HG03175 (cell line): ENCODE measurements around the gene ZNF784.
A peak's percentile ranks its signal among the peaks of the same experiment; 100 is the strongest.
"Not testable (repeated sequence)": the region's sequence is repeated elsewhere in the genome, so short reads cannot be mapped to it uniquely, and the experiment has no call there.

Source experiments
- ATAC-seq: cut with Tn5 transposase; IDR thresholded peaks from one replicate; pipeline ENCODE4 v1.9.1; 2021; ENCODE audit warnings: mild to moderate bottlenecking, moderate library complexity; ENCODE audit not compliant: unreplicated experiment

ZNF784 gene

DNA sequence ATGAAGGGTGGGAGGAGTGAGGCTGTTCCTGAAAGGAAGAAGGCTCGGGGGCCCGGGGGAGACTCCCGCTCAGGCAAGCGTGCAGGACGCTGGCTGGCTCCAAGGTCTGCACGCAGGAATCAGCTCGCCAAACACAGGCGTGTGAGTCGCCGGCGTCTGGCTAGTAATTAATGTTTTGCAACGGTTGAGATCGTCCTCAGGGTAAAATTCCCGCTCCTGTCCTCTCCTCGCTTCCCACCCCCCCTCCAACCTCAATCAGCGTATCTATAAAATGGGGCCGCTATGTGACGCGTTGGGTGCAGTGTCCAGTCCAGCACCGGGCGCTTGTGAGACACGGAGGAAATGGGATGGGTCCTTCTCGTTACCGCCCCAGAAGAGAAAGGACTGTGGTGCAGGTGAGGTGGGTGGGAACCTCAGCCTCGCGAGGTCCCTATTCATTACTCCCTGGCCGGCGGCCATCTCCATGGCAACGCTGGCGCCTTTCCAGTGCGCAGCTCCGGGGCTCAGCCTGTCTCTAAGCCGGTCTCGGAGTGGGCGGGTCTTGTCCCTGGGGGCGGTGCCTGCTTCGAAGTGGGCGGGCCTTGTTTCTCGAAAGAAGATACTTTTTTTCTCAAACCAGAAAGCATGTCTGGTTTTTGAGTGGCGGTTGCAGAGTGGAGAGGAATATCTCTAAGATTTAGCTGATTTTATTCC is 37.2 kb downstream of the ZNF784 start:
- peak; percentile 94 for ATAC-seq

DNA sequence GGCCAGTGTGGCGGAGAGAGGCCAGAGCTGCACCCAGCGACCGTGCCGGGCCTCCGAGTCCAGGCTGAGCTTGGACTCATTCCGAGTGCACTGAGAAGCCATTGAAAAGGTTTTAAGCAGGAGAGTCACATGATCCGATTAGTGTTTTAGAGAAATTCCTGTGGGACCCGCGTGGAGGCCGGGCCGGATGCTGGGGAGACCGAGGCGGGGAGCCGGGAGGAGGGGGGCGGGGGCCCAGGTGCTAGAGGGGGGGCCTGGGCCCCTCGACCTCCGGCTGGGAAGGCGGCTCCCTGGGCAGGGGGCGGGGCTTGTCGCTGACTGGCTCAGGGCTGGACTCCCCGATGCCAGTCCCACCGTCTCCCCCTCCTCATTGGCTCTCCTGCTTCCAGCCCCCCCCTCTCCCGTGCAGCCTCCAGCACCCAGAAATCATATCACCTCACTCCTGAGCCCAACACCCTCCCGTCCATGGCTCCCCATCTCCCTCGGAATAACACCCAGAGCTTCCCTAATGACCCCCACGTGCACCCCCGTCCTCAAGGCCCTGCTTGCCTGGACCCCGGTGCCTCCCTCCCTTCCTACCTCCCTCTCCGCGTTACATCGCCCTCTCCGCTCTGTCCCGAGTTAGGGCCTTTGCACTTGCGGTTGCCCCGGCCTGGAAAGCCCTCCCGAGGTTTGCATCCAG is 38.6 kb downstream of the ZNF784 start:
- no peak for ATAC-seq

DNA sequence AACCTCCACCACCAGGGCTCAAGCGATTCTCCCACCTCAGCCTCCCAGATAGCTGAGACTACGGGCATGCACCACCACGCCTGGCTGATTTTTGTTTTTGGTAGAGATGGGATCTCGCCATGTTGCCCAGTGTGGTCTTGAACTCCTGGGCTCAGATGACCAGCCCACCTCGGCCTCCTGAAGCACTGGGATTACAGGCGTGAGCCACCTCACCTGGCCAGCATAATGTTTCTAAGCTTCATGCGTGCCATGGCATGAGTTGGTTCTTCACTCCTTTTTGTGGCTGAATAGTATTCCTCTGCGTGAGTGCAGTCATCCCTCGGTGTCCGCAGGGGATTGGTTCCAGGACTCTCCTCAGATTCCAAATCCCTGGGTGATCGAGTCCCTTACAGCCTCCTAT is 39.5 kb downstream of the ZNF784 start:
- no peak for ATAC-seq

DNA sequence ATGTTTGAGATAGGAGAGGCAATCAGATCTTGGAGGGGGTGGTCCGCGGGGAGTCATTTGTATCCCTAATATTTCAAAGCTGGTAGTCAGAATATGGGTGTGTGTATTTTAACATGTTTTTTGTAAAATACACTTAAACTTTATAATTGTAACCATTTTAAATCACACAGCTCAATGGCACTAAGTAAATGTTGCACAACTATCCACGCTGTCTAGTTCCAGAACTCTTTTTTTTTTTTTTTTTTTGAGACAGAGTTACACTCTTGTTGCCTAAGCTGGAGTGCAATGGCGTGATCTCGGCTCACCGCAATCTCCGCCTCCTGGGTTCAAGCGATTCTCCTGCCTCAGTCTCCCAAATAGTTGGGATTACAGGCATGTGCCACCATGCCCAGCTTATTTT is 40.5 kb downstream of the ZNF784 start:
- not testable (repeated sequence) for ATAC-seq

DNA sequence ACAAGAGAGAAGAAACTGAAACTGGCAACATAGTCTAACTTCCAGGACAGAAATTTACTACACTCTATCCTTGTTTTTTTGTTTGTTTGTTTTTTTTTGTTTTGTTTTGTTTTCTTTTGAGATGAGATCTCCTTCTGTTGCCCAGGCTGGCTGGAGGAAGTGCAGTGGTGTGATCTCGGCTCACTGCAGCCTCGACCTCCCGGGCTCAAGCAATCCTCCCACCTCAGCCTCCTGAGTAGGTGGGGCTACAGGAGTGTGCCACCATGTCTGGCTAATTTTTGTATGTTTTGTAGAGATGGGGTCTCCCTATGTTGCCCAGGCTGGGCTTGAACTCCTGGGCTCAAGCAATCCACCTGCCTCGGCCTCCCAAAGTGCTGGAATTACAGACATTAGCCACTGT is 42.1 kb downstream of the ZNF784 start:
- not testable (repeated sequence) for ATAC-seq

DNA sequence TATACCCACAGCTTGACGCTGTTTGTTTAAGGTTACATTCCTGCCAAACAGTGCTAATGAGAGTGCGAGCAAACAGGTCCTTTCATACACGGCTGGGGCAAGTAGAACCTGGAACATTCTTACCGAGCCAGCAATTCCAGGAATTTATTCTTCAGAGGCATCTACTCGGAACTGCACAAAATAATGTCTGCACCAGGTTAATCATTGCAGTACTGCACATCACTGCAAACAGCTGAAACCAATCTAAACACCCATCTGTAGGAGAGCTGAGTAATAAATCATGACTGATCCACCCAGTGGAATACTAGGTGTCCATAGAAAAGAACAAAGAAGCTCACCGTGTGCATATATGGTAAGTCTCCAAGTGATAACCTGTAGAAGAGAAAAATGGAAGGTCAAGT is 42.5 kb downstream of the ZNF784 start:
- ATAC-seq = no peak

DNA sequence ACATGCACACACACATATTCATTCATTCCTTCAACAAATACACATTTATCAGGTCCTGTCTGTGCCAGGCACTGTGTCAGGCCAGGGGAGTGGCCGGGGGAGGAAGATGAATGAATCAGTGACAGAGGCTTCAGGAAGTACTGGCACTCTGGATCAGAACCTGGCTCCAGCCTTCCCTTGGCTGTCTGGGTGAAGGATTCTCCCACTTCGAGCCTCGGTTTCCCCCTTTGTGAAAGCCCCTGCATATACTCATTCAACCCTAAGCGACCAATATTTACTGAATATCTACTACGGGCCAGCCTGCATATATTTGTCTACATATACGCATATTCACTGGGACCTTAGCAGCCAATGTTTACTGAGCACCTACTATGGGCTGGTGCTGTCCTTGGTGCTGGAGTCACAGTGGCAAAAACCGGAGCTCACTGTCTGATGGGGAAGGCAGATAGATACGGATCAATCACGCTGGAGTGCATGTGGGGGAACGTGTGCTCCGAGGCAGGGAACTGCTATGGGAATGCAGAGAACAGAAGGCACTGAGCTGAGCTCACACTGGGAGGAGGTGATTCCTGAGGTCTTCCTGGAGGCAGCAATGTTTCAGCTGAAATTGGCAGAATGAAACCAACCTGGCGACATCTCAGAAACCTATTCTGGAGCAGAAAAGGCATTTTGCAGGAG is 43.1 kb downstream of the ZNF784 start:
- no peak for ATAC-seq

DNA sequence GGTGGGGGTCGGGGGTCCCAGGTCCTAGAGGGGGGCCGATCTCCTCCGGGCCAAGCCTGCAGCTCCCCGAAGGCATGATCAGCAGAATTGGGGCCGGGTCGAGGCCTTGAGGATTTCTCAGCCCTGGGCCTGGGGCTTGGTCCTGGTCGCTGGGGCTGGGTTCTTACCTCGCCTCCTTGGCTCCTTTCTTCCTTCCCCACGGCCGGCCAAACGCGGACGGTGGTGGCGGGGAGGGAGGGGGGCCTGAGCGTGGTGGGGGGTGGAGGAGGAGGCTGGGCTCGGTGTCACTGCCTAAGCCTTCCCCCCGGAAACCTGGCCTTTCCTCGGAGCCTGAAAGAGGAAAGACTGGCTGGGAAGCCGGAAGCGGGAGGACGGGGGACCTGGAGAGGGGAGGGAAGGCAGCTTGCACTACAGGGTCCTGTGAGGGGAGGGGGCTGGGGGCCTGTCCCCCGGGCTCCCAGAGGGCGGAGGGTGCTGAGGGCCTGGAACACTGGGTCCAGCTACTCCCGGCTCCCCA is 43.7 kb downstream of the ZNF784 start, which contains the start of gene ZNF579:
TSS of gene ZNF579 (minus strand) at position 221 of the 517 bp plus-strand sequence. CDS start 1,209 bp downstream, outside the sequence.
- peak; percentile 55 for ATAC-seq

DNA sequence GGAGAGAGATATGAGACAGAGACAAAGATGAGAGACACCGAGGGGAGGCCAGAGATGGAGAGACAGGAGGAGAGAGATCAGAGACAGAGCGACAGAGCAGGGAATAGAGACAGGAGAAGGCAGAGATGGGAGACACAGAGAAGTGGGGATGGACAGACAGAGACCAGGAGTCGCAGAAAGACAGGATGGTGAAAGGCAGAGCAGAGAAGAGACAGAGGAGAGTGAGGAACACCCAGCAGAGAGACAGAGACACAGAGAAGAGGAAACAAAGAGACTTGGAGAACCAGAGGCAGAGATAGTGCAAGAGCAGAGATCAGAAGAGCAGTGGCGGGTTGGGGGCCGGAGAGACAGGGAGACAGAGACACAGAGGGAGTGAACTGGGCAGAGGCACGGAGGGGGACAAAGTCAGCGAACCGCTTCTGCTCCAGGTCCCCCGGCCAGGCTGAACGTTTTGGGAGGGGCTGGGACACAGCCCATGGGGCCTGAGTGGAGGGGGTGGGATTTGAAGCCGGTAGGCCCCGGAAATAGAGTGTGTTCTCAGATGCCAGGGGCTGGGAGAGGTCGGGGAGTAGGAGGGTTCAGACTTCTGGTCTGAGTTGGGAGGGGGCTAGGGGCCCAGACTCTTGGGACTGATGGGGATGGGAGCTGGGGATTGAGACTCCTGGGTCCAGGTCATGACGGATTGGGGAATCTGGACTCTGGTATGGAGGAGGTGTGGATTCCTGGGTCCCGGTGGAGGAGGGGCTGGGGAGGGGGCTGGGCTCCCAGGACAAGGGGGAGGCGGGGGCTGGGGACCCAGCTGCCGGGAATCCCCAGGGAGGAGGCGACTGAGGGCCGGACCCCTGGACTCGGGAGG is 44.4 kb downstream of the ZNF784 start:
- no peak for ATAC-seq

DNA sequence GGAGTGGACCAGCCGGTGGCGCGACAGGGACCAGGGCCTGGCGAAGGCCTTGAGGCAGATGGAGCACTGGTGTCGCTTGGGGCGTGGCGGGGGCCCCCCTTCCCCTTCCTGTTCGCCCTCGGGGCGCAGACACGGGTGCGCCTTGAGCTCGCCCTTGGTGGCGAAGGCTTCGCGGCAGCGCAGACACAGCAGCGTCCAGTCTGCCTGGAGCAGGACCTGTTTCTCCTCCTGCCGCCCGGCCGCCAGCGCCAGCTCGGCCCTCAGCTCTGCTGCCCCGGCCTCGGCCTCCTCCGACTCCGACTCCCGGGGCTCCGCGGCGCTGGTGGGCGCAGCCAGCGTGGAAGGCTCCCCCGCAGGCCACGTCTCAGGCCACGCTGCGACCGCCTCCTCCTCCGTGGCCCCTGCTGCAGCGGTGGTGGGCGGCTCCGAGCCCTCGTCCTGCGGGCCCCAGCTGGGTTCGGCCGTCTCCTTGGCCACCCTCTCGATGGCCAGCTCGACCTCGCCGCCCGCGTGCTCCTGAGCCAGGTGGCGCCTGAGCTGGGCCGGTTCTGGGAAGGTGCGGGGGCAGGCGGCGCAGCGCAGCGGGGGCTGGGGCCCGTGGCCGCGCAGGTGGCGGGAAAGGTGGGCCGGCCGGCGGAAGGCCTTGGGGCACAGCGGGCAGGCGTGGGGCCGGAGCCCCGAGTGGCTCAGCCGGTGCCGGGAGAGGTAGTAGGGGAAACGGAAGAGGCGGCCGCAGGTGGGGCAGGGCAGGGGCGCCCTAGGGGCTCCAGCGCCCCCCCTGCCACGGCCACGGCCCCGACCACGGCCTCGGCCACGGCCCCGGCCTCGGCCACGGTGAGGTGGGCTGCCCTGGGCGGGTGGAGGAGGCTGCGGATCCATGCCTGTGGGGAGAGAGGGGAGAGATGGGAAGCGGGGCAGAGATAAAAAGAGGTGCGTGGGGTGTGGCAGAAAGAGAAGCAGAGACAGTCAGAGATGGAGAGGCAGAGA is 45.3 kb downstream of the ZNF784 start:
- no peak for ATAC-seq

DNA sequence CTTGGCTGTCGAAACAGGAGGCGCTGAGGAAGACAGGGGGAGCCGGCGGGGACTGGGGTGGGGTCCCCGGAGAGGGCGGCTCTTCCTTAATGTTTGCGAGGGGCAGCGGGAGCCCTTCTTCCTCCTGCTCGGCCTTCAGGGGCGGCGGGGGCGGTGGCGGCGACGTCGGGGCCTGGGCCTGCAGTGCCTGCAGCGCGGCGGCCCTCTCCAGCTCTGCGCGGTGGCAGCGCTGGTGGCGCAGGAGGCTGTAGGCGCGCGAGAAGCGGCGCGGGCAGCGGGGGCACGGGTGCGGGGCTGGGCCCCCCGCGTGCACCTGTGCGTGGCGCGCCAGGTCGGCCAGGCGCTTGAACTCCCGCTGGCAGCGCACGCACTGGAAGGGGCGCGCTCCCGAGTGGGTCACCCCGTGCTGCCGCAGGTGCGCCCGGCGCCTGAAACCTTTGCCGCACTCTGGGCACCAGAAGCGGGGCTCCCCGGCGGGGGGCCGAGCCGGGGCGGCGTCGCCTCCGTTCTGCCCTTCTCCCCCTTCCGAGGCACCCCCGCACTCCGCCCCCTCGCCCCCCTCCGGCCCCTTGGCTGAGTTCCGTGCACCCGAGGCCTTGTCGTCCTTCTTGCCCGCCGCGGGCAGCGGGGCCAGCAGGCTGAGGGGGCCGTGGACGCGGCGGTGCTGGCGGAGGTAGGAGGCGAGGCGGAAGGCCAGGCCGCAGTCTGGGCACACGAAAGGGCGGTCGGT is 46.2 kb downstream of the ZNF784 start:
- ATAC-seq = no peak

DNA sequence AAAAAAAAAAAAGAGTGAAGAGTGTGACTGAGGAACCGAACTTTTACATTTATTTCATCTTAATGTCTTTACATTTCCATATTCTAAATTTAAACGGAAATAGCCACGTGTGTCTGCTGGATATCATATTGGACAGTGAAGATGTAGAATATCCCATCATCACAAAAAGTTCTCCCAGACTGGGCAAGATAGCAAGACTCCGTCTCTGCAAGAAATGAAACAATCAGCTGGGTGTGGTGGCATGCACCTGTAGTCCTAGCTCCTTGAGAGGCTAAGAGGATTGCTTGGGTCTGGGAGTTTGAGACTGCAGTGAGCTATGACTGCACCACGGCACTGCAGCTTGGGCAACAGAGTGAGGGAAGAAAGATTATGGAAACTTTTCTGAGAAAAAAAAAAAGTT is 47.6 kb downstream of the ZNF784 start:
- ATAC-seq = no peak

DNA sequence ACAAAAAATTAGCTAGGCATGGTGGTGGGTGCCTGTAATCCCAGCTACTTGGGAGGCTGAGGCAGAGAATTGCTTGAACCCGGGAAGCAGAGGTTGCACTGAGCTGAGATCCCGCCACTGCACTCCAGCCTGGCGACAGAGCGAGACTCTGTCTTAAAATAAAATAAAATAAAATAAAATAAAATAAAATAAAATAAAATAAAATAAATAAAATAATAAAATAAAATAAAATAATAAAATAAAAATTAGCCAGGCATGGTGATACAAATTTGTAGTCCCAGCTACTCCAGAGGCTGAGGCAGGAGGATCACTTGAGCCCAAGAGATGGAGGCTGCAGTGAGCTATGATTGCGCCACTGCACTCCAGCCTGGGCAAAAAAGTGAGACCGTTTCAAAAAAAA is 50.4 kb downstream of the ZNF784 start:
- not testable (repeated sequence) for ATAC-seq
